Inflammatory macrophage treated with lipopolysaccharide for 4 hours (primary cell): ENCODE results near the gene DSCAM.

Experiments
- DNase-seq: peaks from one replicate; pipeline ENCODE4 v3.0.0-alpha.2; 2020

DSCAM gene

DNA sequence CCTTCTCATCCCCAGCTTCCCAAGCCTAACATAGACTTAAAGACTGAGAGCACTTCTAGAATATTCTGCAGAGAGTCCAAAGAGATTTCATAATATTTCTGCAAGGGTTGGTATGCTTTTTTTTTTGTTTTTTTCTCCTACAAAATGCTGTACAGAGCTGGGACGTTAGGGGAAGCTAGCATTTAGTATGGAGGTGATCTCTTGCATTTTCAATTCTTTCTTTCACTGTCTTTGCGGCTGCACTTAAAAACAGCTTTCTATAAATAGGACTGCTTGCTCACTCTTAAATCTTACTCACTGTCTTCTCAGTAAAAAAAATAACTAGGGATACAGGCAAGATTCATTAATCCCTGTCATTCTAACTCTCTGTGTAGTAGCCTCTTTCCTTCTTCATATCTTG, 7.4 kb downstream of the DSCAM start:
- DNase-seq = no peak

DNA sequence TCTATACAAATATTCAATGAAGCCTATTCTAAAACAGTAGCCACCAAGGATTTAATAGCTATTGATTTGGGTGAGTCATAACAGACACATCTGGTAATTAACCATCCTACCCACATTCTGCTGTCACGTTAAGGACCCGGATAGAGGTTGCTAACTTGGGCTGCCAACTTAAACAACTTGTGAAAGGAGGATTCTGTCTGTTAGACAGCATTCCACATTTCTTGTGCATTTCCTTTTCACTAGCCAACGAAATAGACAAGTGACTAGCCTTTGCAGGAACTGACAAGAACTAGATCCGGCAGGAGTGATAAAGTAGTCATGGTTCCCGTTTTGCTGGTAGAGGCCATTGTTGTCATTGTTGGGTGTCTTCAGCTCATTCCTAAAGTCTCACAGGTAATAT, 9.5 kb downstream of the DSCAM start:
- no peak for DNase-seq

DNA sequence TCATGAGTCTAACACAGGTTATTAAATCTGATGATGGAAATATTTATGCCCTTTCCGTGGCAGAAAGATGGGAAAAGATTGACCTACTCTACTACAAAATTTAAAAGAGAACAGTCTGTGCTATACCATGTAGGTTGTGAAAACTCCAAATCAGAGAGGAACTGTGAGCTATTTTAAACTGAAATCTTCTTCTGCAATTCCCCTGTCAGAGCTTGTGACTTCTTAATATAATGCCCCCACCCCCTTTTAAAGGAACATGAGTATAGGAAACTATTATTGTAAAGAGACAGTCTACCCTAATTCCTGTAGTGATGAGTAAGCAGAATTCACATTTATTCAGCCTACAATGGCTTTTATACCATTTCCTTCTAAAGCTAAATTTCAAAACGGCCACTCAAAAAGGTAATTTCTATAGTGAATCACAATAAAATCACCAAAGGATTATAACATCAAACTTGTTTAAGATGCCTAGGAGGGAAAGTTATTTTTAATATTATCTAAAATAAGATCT, 11.7 kb downstream of the DSCAM start:
- DNase-seq = peak; percentile 1

DNA sequence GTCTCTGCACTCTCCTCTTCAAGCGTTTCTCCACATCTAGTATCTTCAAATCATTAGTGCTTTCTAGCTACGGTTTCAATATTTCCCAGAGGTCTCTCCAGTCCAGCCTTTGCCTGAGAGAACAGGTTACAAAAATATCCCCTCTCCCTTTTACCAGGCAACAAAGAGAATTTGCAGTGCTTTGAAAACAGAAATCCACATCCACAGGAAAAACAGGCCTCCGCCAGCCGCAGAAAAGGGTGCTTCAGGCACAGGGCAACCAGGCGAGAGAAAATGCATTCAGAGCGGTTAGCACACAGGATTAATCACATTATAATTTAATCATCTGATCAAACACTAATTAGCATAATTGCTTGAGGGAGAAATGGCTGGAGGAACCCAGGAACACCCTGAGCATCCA, 13.8 kb downstream of the DSCAM start:
- no peak for DNase-seq

- no peak for DNase-seq
Measured at GRCh38 chr21:40832316-40832715, 14.6 kb downstream of the DSCAM start.

DNA sequence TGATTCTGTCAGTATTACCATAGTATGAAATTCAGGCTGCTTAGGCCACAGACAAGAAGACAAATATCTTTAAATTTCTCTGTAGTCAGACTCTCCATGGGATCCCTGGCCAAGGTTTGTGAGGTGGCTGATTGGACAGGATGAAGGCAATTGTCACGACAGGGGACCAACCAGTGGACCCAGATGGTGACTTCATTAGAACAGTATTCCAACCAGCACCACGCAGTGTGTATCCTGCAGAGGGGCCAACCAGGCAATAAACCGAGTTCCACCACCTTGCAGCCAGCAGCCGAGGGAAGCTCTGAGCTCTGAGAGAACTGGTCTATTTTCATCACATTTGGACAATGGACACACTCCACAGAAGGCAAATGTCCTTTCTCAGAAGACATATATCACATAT, 16.1 kb downstream of the DSCAM start:
- no peak for DNase-seq

DNA sequence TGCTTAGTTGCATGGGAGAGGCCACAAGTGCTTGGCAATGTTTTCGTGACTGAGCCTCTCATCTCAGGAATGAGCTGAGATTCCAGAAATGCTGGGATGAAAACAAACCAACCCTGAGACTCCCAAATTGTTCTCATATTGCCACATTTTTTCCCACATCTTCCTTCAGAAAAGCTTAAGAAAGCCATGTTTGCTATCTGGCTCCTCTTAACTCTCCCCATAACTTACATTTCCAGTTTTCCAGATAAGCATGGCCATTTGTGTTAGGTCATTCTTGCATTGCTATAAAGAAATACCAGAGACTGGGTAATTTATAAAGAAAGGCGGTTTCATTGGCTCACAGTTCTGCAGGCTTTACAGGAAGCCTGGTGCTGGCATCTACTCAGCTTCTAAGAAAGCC, 17.2 kb downstream of the DSCAM start:
- DNase-seq = no peak

- no peak for DNase-seq
Measured at GRCh38 chr21:40829308-40829707, 17.6 kb downstream of the DSCAM start.

GRCh38 chr21:40827509-40827908, 19.4 kb downstream of the DSCAM start:
- DNase-seq = no peak

- DNase-seq = no peak
Measured at GRCh38 chr21:40819071-40819900, 27.7 kb downstream of the DSCAM start.

DNA sequence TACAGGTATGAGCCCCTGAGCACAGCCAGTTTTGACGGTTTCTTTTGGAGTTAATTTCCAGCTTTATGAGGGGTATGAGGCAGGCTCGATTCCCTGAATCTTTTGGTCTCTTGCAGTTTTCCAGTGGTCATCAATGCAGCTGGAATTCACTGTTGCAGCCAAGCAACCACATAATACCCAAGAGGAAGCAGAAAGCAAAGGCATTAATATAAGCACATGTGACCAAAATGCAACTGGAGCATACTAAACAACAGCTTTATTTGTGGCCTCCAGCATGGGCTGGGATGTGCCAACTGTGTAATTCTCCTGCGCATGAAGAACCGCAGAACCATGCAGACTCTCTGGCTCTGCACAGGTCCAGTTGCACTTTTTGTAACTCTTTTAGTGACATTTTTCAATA, 33.0 kb downstream of the DSCAM start:
- DNase-seq = no peak

- no peak for DNase-seq
Measured at GRCh38 chr21:40809673-40810197, 37.2 kb downstream of the DSCAM start.

GRCh38 chr21:40803101-40803500, 43.9 kb downstream of the DSCAM start:
- DNase-seq = no peak

DNA sequence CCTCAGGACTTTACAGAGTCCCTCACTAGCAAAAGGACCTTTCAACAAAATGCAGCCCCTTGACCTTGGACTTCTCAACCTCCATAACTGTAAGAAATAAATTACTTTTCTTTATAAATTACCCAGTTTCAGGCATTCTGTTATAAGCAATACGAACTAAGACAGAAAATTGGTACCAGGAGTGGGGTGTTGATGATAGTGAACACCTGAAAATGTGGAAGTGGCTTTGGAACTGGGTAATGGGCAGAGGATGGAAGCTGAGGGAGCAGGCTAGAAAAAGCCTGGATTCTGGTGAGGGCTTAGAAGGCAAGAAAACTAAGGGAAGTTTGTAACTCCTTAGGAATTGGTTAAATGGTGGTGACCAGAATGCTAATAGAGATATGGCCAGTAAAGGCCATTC, 46.8 kb downstream of the DSCAM start:
- no peak for DNase-seq

DNA sequence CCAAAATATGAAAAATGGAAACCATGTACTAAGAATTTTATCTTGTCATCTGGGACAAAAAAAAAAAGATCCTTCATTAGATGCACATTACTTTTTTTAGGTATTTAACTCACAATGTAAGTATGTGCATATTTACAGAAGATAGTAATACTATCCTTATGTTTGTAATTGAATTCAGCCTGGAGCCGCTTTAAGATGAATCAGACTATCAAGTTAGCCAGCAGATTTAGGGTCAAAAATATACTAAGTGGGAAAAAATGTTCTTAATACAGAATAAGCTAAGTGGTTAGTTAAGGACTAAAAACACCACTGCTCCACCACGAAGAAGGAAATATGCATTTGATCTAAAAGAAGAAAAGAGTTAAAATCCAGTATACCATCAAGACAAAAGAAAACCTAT, 49.1 kb downstream of the DSCAM start:
- DNase-seq = no peak

DNA sequence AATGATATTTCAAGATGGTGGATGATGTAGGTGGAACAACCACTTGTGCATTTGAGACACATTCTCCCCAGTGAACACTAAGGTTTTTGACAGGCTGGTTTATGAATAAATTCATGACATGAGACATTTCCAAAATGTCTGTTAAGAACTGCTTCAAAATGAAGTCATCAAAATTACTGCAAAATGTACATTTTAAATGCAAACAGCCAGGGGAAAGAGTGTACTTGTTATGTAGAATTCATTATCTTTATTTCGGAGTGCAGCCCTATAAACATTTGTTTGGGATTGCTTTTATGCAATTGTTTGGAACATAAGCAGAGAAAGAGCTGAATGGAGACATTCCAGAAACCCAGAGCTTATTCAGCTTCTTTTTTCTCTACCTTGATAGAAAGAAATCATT, 49.5 kb downstream of the DSCAM start:
- no peak for DNase-seq

DNA sequence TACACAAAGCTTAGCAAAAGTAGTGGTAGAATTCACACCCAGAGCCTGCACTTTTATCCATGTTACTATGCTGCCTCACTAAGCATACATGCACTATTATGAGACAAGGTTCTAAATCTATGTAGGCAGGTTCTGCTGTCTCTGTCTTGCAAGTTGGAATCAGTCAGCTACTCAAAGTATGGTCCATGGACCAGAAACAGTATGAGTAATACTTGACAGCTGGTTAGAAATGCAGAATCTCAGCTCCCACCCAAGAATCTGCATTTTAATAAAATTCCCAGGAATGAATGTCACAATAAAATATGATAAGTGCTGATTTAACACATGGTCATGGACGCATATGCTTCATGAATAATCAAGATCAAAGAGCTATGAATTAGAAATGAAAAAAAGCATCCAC, 50.5 kb downstream of the DSCAM start:
- DNase-seq = no peak

GRCh38 chr21:40795313-40795712, 51.6 kb downstream of the DSCAM start:
- DNase-seq = no peak

- no peak for DNase-seq
Measured at GRCh38 chr21:40792691-40793456, 54.1 kb downstream of the DSCAM start.

DNA sequence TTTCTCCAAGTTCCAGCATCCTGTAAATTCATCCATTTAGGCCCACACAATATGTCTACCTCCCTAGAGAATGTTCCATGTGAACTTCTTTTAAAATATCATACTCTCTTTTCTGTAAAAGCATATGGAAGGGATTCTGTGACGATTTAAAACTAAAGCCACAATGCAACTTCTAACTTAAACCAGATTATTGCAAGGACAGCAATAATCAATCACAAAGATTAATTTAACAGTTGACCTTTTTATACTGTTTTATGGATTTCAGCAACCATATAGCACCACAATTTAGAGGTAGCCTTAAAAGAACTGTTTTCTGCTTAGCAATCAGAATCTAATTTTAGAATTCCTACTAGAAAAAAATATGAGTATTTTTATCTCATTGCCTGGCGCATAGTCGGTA, 58.3 kb downstream of the DSCAM start:
- DNase-seq = no peak

DNA sequence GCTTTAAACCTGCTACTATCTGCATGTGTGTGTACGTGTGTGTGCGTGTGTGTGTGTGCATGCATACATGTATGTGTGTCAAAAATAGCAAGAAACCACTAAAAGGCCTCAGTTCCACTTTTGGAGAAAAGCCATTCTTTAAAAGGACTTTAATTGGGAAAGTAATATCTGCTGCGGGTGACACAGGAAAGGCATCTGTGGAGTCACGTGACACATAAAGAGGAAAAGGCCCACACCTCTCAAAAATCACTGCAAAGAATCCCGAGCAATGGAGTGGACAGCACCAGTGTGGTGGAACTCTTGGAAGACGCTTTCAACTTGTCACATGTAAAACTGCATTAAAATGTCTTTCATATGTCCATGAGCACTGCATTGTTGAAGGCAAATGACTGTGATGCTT, 63.6 kb downstream of the DSCAM start:
- DNase-seq = no peak

- no peak for DNase-seq
Measured at GRCh38 chr21:40770435-40771055, 76.4 kb downstream of the DSCAM start.

DNA sequence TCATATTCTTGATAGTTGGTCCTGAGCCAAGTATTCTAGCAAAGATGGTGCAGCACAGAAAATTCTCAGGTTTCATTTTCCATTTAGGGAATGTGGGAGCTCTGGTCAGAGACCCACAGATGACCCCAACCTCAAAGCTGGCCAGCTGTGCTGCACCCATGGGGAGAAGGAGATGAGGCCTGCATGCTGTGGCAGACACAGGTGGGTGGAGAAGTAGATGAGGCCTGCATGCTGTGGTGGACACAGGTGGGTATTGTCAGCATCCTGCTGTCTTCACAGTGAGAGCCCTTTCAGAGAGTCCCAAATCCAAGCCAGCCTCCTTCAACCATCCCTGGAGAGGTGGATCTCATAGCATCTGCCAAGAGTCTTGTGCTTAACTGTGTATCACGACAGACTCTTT, 77.7 kb downstream of the DSCAM start:
- DNase-seq = no peak

- DNase-seq = no peak
Measured at GRCh38 chr21:40768056-40768455, 78.9 kb downstream of the DSCAM start.
